H1 (cell line): Measurements from ENCODE around the gene UTP25. TPM values are rescaled to one million over a fixed set of nuclear protein-coding genes. Genes with fewer than 3 reads are reported as not detected.

Experiments used
- CTCF ChIA-PET: fragments of 300-600 bp; sonication (Branson Sonifier 250); formaldehyde crosslinking; loops from one replicate; lab custom pipeline; 2021; ENCODE audit not compliant: partially characterized antibody; lab: Charles Lee
- POLR2A ChIA-PET: fragments of 300-600 bp; sonication (Branson Sonifier 250); formaldehyde crosslinking; loops from one replicate; lab custom pipeline; 2021; ENCODE audit warnings: inconsistent platforms; ENCODE audit not compliant: partially characterized antibody; lab: Charles Lee
- DNase-seq, 2 experiments: peaks; one replicate each; pipeline versions ENCODE4 v3.0.0 to v3.0.0-alpha.2; 2010 to 2022; ENCODE audit warnings: low spot score in 2 of 2, low read depth in 1 of 2, mixed read lengths in 1 of 2
- FAIRE-seq: peaks from 2 replicates; lab custom pipeline; 2011; peaks lifted over from hg19 to GRCh38; lab: Jason Lieb, UNC
- H2AFZ ChIP-seq: 2 replicates; pipeline ENCODE4 v1.8.1; 2012; ENCODE audit warnings: low read length, inconsistent platforms
- H2AK5ac ChIP-seq: 2 replicates; pipeline ENCODE4 v1.6.1; 2013; ENCODE audit warnings: low read depth, low read length
- H2BK120ac ChIP-seq: replicated peaks from 2 replicates; pipeline ENCODE3; 2013; ENCODE audit warnings: low read depth, low read length, inconsistent platforms
- H2BK12ac ChIP-seq: 2 replicates; pipeline ENCODE4 v1.6.1; 2013; ENCODE audit warnings: low read depth, low read length
- H2BK15ac ChIP-seq: 2 replicates; pipeline ENCODE4 v1.6.1; 2013; ENCODE audit warnings: low read length
- H2BK20ac ChIP-seq: 2 replicates; pipeline ENCODE4 v1.6.1; 2013; ENCODE audit warnings: low read length
- H2BK5ac ChIP-seq: 2 replicates; pipeline ENCODE4 v1.6.1; 2013; ENCODE audit warnings: low read depth, low read length
- H3K14ac ChIP-seq: 2 replicates; pipeline ENCODE4 v1.6.1; 2013; ENCODE audit warnings: inconsistent platforms; ENCODE audit not compliant: insufficient read length
- H3K18ac ChIP-seq: 2 replicates; pipeline ENCODE4 v1.6.1; 2013; ENCODE audit warnings: low read length; ENCODE audit errors: extremely low read depth
- H3K23ac ChIP-seq: 2 replicates; pipeline ENCODE4 v1.6.1; 2013; ENCODE audit warnings: inconsistent platforms; ENCODE audit not compliant: insufficient read length
- H3K23me2 ChIP-seq: 2 replicates; pipeline ENCODE4 v1.6.1; 2013; ENCODE audit warnings: low read depth, low read length
- H3K27ac ChIP-seq: 2 replicates; pipeline ENCODE4 v1.6.1; 2011; ENCODE audit warnings: low read depth, low read length, inconsistent platforms
- H3K27me3 ChIP-seq, 4 experiments: replicated peaks in 1 of 4; 1 replicate in 1 of 4; 2 replicates in 3 of 4; pipeline versions ENCODE4 v1.6.1 to v1.8.1; 2011 to 2013; ENCODE audit warnings: low read length in 3 of 4, mild to moderate bottlenecking in 3 of 4, inconsistent platforms in 2 of 4, mixed read lengths in 2 of 4, moderate library complexity in 1 of 4; ENCODE audit not compliant: control insufficient read depth in 3 of 4, insufficient read depth in 3 of 4; ENCODE audit errors: extremely low read depth in 1 of 4
- H3K36me3 ChIP-seq, 4 experiments: 2 replicates each; pipeline versions ENCODE4 v1.6.1 to v1.8.1; 2011 to 2013; ENCODE audit warnings: mild to moderate bottlenecking in 4 of 4, low read length in 3 of 4, moderate library complexity in 2 of 4, control low read depth in 1 of 4, inconsistent platforms in 1 of 4; ENCODE audit not compliant: insufficient read depth in 4 of 4, control insufficient read depth in 2 of 4
- H3K4ac ChIP-seq: replicated peaks from 2 replicates; pipeline ENCODE3; 2013; ENCODE audit warnings: low read length, low read depth, mixed read lengths, inconsistent platforms; ENCODE audit not compliant: insufficient read length
- H3K4me1 ChIP-seq, 4 experiments: replicated peaks in 1 of 4; 1 replicate in 1 of 4; 2 replicates in 3 of 4; pipeline versions ENCODE4 v1.6.1 to v1.8.1; 2011 to 2013; ENCODE audit warnings: low read length in 3 of 4, inconsistent platforms in 2 of 4, mixed read lengths in 1 of 4; ENCODE audit not compliant: insufficient read depth in 4 of 4, control insufficient read depth in 3 of 4
- H3K4me2 ChIP-seq, 2 experiments: 2 replicates each; pipeline versions ENCODE4 v1.6.1 to v1.8.1; 2011 to 2013; ENCODE audit warnings: low read depth in 2 of 2, low read length in 2 of 2, control low read depth in 1 of 2, inconsistent platforms in 1 of 2, mild to moderate bottlenecking in 1 of 2; ENCODE audit not compliant: insufficient read depth in 1 of 2
- H3K4me3 ChIP-seq, 4 experiments: fragments of 200-600, 300-600 bp in 1 of 4; sonication (generic), shearing (Covaris generic), sonication (Bioruptor Twin) in 1 of 4; 2 replicates each; pipeline versions ENCODE4 v1.5.1 to v1.8.1; 2011 to 2016; ENCODE audit warnings: low read length in 4 of 4, low read depth in 3 of 4, control low read depth in 2 of 4, inconsistent platforms in 2 of 4, mild to moderate bottlenecking in 2 of 4, mixed read lengths in 1 of 4, moderate library complexity in 1 of 4; ENCODE audit not compliant: insufficient read depth in 2 of 4; ENCODE audit errors: extremely low read depth in 1 of 4
- H3K56ac ChIP-seq: replicated peaks from 2 replicates; pipeline ENCODE3; 2013; ENCODE audit warnings: low read depth, mild to moderate bottlenecking, mixed read lengths, low read length, inconsistent platforms; ENCODE audit not compliant: insufficient read length
- H3K79me1 ChIP-seq: 2 replicates; pipeline ENCODE4 v1.6.1; 2013; ENCODE audit warnings: low read depth, low read length, control low read depth
- H3K79me2 ChIP-seq, 2 experiments: 2 replicates each; pipeline versions ENCODE4 v1.6.1 to v1.8.1; 2012 to 2013; ENCODE audit warnings: low read length in 2 of 2, mild to moderate bottlenecking in 2 of 2, inconsistent platforms in 1 of 2; ENCODE audit not compliant: insufficient read depth in 2 of 2, control insufficient read depth in 1 of 2
- H3K9ac ChIP-seq, 4 experiments: replicated peaks in 1 of 4; 1 replicate in 1 of 4; 2 replicates in 3 of 4; pipeline versions ENCODE4 v1.6.1 to v1.8.1; 2011 to 2013; ENCODE audit warnings: low read depth in 3 of 4, low read length in 3 of 4, control low read depth in 2 of 4, mild to moderate bottlenecking in 2 of 4, moderate library complexity in 2 of 4, inconsistent platforms in 1 of 4; ENCODE audit errors: extremely low read depth in 1 of 4
- H3K9me3 ChIP-seq, 2 experiments: 2 replicates each; pipeline versions ENCODE4 v1.6.1 to v1.8.1; 2012 to 2013; ENCODE audit warnings: mild to moderate bottlenecking in 2 of 2, moderate library complexity in 2 of 2, control low read depth in 1 of 2, inconsistent platforms in 1 of 2, low read depth in 1 of 2, low read length in 1 of 2, mixed read lengths in 1 of 2; ENCODE audit not compliant: insufficient read depth in 2 of 2
- H4K20me1 ChIP-seq, 2 experiments: replicated peaks in 1 of 2; 2 replicates each; pipeline versions ENCODE3 to v1.8.1; 2011 to 2013; ENCODE audit warnings: inconsistent platforms in 2 of 2, low read length in 2 of 2, mild to moderate bottlenecking in 1 of 2; ENCODE audit not compliant: insufficient read depth in 2 of 2, control insufficient read depth in 1 of 2
- H4K5ac ChIP-seq: 2 replicates; pipeline ENCODE4 v1.6.1; 2013; ENCODE audit warnings: low read length, low read depth, mixed read lengths, inconsistent platforms; ENCODE audit not compliant: insufficient read length
- H4K8ac ChIP-seq: 2 replicates; pipeline ENCODE4 v1.8.0; 2013; ENCODE audit warnings: mild to moderate bottlenecking, moderate library complexity, low read length, inconsistent platforms; ENCODE audit not compliant: insufficient read depth; ENCODE audit errors: extremely low read depth
- H4K91ac ChIP-seq: replicated peaks from 2 replicates; pipeline ENCODE3; 2013; ENCODE audit warnings: low read length, mixed read lengths, inconsistent platforms; ENCODE audit not compliant: insufficient read length
- ATF2 ChIP-seq: IDR thresholded peaks from 2 replicates; pipeline ENCODE4 v1.6.1; 2012; ENCODE audit warnings: low read length, inconsistent platforms
- CEBPB ChIP-seq: IDR thresholded peaks from 2 replicates; pipeline ENCODE4 v1.6.1; 2012; ENCODE audit warnings: low read depth, low read length
- CTBP2 ChIP-seq: IDR thresholded peaks from 2 replicates; pipeline ENCODE4 v1.7.0; 2011; ENCODE audit warnings: borderline replicate concordance, mild to moderate bottlenecking, moderate library complexity, mixed read lengths, low read length; ENCODE audit not compliant: insufficient read depth, insufficient read length
- EP300 ChIP-seq, 2 experiments: IDR thresholded peaks; 1 replicate in 1 of 2; 2 replicates in 1 of 2; pipeline ENCODE4 v1.6.1; 2011 to 2012; ENCODE audit warnings: low read depth in 2 of 2, low read length in 2 of 2, mild to moderate bottlenecking in 2 of 2, borderline replicate concordance in 1 of 2, inconsistent platforms in 1 of 2, moderate library complexity in 1 of 2
- KDM4A ChIP-seq: IDR thresholded peaks from one replicate; pipeline ENCODE4 v1.7.1; 2012; ENCODE audit warnings: low read depth, mild to moderate bottlenecking, moderate library complexity, low read length, inconsistent platforms; ENCODE audit not compliant: severe bottlenecking
- SIRT6 ChIP-seq: IDR thresholded peaks from one replicate; pipeline ENCODE4 v1.7.1; 2012; ENCODE audit warnings: low read length, inconsistent platforms
- YY1 ChIP-seq: IDR thresholded peaks from 2 replicates; pipeline ENCODE4 v1.6.1; 2011; ENCODE audit warnings: low read depth, mild to moderate bottlenecking, low read length
- WGBS, 2 experiments: shearing (Covaris generic) in 1 of 2; methylation state at CpG; one replicate each; pipeline versions ENCODE4 v1.1.6 to v1.1.7; 2013 to 2015; ENCODE audit warnings: low lambda C conversion rate in 2 of 2, mixed read lengths in 2 of 2, inconsistent platforms in 1 of 2, low coverage in 1 of 2, missing lambda C conversion rate in 1 of 2; ENCODE audit not compliant: insufficient replicate concordance in 2 of 2, insufficient coverage in 1 of 2, insufficient read length in 1 of 2; ENCODE audit errors: extremely low coverage in 1 of 2, missing lambda C conversion rate in 1 of 2; 5-methylcytosine and 5-hydroxymethylcytosine counted together
- polyA plus RNA-seq, 7 experiments: library from polyadenylated mRNA; depleted of rRNA in 3 of 7; stranded (reverse) in 5 of 7; unstranded in 2 of 7; fragments of >200 nt in 5 of 7; fragments of 200-250 nt in 2 of 7; gene quantifications; 1 replicate in 5 of 7; 2 replicates in 1 of 7; 4 replicates in 1 of 7; pipeline versions ENCODE4 v1.2.1 to v1.2.3, GENCODE V29; 2011 to 2013; ENCODE audit warnings: missing spikeins in 2 of 7, mixed read lengths in 2 of 7
- total RNA-seq: library from RNA; stranded (reverse); fragmentation: NEBNext Ultra II Directional; extraction: Animal tissue kit (Norgen Biotek cat#: 25700); gene quantifications from 2 replicates; pipeline ENCODE4 v1.2.1, GENCODE V29; 2021
- TF ChIP-seq, protein P1 (sequence below), 3 experiments: IDR thresholded peaks; 1 replicate in 2 of 3; 2 replicates in 1 of 3; pipeline versions ENCODE4 v1.5.1 to v1.6.1; 2011; ENCODE audit warnings: low read length in 3 of 3, mild to moderate bottlenecking in 3 of 3, inconsistent platforms in 2 of 3, low read depth in 1 of 3, moderate library complexity in 1 of 3; ENCODE audit not compliant: insufficient read depth in 1 of 3; ENCODE audit errors: control extremely low read depth in 1 of 3

UTP25 gene
- total and polyA plus RNA-seq, 2 of the 8 experiments (the other 6 are each of a cell fraction or from before 2014, with no cell fraction given), result 4.0 to 7.6 TPM

DNA sequence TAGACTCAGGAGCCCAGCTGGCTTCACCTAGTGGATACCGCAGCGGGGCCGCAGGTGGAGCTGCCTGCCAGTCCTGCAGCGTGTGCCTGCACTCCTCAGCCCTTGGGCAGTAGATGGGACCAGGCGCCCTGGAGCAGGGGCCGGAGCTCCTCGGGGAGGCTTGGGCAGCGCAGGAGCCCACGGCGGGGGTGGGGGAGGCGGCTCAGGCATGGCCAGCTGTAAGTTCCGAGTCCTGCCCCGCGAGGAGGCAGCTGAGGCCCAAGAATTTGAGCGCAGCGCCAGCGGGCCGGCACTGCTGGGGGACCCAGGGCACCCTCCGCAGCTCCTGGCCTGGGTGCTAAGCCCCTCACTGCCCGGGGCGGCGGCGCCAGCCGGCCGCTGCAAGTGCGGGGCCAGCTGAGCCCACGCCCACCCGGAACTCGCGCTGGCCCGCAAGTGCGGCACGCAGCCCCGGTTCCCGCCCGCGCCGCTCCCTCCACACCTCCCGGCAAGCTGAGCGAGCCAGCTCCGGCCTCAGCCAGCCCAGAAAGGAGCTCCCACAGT is 30.9 kb downstream of the UTP25 start:
- Histone ChIP-seq H2AFZ (no peak overlapping the region), H3K27ac (no peak overlapping the region), H4K91ac (no peak overlapping the region), H3K23me2 (peaks cover 3% of the 10 kb centered on the region; the same call in 1 of the 2 replicates), H2BK15ac (no peak overlapping the region), H3K23ac (no peak overlapping the region), H2BK20ac (no peak overlapping the region), H3K14ac (no peak overlapping the region), H2BK120ac (no peak overlapping the region), H3K18ac (no peak overlapping the region), H4K5ac (no peak overlapping the region), H2BK5ac (no peak overlapping the region), H3K9me3 (no peaks in the 10 kb centered on the region; a peak in 1 of 4 replicates), H3K79me1 (no peaks in the 10 kb centered on the region), H2BK12ac (no peak overlapping the region), H3K79me2 (no peaks in the 10 kb centered on the region), H3K27me3 (no peaks in the 10 kb centered on the region), H2AK5ac (no peak overlapping the region), H3K4me3 (0 out of 8 replicates have a peak overlapping the region, but pooled peaks of 1 of the 4 experiments have one; percentile 21), H3K4me2 (no peak overlapping the region), H3K56ac (no peak overlapping the region), H3K4me1 (peaks cover 11 to 19% (median 13%) of the 10 kb centered on the region in 4 experiments; a peak in 6 of 7 replicates), H3K36me3 (peaks cover 0 to 11% (median 5%) of the 10 kb centered on the region in 4 experiments; a peak in 4 of 8 replicates), H4K20me1 (no peaks in the 10 kb centered on the region), H3K4ac (no peak overlapping the region), H4K8ac (peak overlapping the region; percentile 7; the same call in 1 of the 2 replicates), H3K9ac (no peak overlapping the region)
- ChIA-PET POLR2A (interaction anchor here (0.6 to 2.9 kb wide), 5 partner anchors 28 to 517 kb away, joined by 3 to 12 read pairs (median 3); no protein-coding TSS in a partner anchor), CTCF (interaction anchor here (0.6 to 8.2 kb wide), 20 partner anchors 9 to 560 kb away, joined by 3 to 58 read pairs (median 4); no protein-coding TSS in a partner anchor)
- WGBS, 2 experiments, result 78% methylated on average over 21 of the region's 41 CpGs; no CpG with 5 or more reads in 1 of the 2 experiments
- FAIRE-seq (no peak), DNase-seq (no peak)
- TF ChIP-seq CTBP2 (no peak), ATF2 (no peak), CEBPB (no peak), YY1 (no peak), SIRT6 (no peak), EP300 (IDR thresholded peaks at IDR 0.05; ENCODE audit: borderline replicate concordance in 1 of 2, low read depth in 2 of 2, low read length in 2 of 2) (no peak), KDM4A (no peak)
- TF ChIP-seq, protein P1, sequence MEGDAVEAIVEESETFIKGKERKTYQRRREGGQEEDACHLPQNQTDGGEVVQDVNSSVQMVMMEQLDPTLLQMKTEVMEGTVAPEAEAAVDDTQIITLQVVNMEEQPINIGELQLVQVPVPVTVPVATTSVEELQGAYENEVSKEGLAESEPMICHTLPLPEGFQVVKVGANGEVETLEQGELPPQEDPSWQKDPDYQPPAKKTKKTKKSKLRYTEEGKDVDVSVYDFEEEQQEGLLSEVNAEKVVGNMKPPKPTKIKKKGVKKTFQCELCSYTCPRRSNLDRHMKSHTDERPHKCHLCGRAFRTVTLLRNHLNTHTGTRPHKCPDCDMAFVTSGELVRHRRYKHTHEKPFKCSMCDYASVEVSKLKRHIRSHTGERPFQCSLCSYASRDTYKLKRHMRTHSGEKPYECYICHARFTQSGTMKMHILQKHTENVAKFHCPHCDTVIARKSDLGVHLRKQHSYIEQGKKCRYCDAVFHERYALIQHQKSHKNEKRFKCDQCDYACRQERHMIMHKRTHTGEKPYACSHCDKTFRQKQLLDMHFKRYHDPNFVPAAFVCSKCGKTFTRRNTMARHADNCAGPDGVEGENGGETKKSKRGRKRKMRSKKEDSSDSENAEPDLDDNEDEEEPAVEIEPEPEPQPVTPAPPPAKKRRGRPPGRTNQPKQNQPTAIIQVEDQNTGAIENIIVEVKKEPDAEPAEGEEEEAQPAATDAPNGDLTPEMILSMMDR (IDR thresholded peaks at IDR 0.05; ENCODE audit: control extremely low read depth in 1 of 3, insufficient read depth in 1 of 3, low read depth in 1 of 3, low read length in 3 of 3), result no peak
